NCI-H446 (cell line): ENCODE measurements around the gene NACC1.

ENCODE experiments used
- DNase-seq, 2 experiments: peaks; one replicate each; lab custom pipeline; 2025; lab: John Stamatoyannopoulos, UW

Gene NACC1

DNA sequence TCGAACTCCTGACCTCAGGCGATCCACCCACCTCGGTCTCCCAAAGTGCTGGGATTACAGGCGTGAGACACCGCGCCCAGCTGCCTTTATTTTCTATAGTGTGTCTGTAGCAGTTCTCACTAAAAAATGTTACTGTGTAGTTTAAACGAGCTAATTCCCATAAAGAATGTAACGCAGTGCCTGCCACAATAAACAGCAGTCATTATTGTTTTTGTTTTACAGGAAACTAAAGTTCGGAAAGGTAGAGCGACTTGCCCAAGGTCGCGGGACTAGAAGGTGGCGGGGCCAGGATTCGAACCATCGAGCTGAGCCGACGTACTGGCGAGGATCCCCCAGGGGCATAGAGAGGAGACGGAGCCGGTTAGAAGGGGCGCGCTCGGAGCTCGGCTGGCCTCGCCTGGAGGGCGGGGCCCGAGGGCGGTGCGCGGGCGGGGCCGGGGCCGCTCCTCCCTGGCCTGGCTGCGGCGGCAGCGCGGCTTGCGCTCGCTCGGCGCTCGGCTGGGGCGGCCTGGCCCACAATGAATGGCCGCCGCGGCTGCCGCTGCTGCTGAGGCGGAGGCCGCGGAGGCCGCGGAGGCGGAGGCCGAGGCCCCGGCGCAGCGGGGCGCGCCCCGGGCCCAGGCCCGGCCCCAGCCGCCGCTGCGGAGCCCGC, at the start of gene NACC1:
NACC1 (plus strand) TSS at position 493 of the 652 bp plus-strand sequence. CDS start 16,944 bp downstream, outside the sequence.
- peak; percentile 77 to 95 for DNase-seq

GRCh38 chr19:13069415-13070359, 48.4 kb upstream of the NACC1 start:
- no peak for DNase-seq

DNA sequence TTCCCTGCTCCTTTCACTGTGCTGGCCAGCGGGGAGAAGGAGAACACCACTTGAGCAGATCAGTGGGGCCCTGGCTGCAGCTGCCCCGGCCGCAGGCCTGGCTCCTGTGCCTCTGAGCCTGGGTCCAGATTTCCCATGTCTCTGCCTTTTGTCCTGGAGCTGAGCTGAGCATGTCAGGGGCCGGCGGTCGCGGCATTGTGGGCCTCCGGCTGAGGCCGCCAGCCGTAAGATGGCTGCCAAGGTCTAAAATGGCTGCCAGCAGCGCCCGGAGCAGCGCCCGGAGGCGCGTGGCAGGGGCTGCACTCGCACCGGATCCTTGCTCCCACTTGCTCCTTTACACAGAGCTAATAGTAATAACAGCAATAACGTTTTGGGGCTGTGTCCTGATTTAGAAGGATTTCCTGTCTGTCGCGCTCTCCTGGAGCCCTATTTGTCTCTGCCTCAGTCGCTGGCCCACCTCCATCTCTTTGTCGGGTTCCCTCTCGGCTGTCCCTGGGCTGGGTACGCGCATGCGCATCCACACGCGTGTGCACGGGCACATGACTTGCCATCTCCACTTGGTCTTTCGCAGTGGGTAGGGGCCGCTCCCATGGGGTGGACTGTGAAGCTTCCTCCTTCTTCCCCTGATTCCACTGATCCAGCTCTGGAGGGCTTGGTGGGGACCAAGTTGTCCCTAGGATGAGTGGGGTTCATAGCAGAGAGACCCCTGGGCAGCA, 47.5 kb upstream of the NACC1 start:
- DNase-seq, result no peak

DNA sequence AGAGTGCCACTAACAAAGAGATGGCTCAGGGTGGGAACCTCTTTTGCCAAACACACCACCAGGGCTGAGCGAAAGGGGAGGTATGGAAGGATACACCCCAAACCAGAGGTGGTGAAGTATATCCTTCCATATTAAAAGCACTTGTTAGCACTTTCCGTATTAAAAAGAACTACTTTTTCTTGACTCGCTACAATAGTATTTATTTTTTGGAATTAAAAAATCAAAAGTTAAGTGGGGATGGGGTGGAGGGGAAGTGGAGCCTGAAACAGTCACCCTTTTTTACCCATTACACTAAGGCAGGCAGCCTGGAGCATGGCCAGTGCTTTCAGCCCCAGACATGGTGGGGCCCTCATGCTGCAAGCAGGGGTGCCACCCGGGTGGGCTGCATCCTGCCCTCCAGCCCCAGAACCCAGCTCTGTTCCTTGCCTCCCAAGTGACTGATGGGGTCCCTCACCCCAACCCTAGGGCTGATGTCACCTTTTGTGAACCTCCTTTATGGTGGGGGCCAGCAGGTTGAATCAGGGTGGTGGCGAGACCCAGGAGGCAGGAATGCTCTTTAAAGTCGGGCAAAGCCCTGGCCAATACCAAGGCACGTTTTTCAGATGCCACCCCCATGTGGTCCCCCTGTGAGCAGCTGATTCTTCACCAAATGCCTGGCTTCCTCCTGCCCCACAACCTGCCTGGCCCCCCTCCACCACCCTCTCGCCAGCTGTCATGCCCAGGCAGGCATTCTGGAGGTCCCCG, 46.4 kb upstream of the NACC1 start:
- DNase-seq, result no peak

- no peak for DNase-seq
These were observed 45.7 kb upstream of the NACC1 start for GRCh38 chr19:13072188-13072908.

DNA sequence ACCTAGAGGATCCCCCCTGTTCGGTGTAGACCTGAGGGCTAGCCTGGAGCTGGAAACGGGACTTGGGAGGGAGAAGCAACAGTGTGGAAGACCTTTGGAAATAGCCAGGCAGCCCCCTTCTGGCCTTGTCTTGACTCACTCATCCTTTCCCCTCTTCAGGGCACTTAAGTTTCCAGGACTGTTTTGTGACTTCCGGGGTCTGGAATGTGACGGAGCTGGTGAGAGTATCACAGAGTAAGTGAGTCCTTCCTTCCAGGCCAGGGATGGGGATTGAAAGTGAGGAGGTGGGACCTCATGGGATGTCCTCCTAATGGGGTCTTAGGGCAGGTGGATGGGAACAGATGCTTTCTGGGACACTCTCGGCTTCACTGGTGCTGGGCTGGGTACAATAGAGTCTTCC, 44.8 kb upstream of the NACC1 start:
- no peak for DNase-seq

DNA sequence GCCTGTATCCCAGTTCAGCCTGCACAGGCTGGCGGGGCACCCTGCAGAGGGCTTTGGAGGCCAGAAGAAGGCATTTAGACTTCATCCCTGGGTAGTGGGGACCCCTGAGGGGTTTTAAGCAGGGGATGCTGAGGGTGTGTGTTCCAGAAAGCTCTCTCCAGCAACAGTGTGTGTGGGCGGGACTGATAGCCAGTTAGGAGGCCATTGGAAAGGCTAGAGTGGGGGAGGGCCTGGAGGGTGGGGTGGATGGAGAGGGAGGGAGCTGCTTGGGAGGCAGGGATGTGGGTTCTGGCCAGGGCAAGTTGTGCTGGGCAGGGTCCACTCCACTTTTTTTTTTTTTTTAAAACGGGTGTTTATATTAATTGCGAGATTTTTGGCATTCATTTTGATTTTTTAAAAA, 43.7 kb upstream of the NACC1 start:
- no peak for DNase-seq

- DNase-seq, result no peak
These were observed 41.7 kb upstream of the NACC1 start for GRCh38 chr19:13076320-13076719.

- no peak for DNase-seq
These were observed 41.3 kb upstream of the NACC1 start for GRCh38 chr19:13076787-13077186.

DNA sequence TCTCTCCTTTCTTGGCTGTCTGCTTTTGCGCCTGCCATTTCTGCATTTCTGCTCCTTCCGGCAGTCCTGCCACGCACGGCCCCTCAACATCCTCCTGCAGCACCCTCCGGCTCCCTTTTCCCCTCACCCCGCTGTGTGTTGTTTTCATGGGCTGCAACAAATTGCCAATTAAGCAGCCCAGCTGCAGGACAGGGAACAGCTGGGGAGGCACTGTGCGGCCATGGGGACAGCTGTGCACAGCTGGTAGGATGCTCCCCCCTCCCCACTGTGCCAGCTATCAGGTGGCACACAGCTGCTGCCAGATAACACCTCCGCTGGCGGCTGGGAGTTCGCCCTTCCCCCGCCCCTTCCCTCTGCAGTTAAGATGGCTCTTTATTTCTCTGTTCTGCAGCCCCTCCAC, 40.8 kb upstream of the NACC1 start:
- DNase-seq, result no peak

- DNase-seq, result no peak
These were observed 39.7 kb upstream of the NACC1 start for GRCh38 chr19:13078381-13078780.

GRCh38 chr19:13078897-13079541, 39.0 kb upstream of the NACC1 start:
- DNase-seq, result peak; percentile 56 to 87

DNA sequence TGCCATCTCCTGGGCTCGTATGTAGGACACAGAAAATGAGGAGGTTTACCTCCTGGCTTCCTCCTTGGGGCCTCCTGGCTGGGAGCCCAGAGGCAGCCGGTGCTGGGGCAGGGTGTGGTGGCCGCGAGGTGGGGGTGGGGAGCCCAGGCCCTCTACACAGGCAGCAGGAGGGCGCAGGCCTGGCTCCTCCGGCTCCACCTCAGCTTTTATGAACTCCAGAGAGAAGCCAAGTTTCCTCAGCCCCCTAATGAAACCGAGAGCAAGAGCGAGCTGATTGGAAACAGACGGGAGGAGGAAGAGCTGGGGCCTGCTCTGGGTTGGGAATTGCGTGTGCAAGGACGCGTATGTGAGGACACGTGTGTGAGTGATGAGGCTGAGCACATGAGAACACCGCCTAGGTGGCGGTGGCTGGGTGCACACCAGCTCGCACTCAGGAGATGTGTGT, 38.5 kb upstream of the NACC1 start:
- peak in 1 of 2 experiments; percentile 79 for DNase-seq

DNA sequence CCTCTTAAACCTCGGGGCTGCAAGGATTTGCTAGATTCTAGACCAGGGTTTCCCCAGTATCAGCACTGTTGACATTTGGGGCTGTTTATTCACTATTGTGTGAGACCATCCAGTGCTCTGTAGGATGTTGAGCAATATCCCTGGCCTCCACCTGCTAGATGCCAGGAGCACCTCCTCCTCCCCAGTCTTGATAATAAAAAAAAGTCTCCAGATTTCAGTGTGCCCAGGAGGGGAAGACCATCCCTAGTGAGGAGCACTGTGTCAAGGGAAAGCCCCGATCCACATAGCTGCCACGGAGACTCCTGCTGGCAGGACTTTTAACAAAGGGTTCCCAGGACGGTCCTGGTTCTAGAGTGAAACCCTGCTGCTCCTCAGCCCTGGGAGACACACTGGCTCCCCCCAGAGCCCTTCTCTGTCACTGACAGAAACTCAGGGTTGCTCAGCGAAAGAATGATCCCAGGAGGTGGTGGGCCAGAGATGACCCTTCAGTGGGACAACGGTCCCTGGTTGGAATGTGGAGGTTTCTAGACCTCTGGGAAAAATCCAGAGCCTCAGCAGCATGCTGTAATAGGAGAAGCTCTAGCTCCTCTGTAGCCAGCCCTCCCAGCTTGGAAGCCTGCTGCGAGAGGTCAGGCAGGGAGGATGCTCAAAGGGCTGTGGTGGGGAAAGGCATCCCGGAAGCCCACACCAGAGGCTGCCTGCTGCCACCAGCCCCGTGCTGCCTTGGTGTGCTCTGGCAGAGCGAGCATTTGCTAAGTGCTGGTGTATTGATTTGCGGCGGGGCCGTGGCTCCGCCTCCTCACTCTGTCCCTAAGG, 35.7 kb upstream of the NACC1 start:
- no peak for DNase-seq

DNA sequence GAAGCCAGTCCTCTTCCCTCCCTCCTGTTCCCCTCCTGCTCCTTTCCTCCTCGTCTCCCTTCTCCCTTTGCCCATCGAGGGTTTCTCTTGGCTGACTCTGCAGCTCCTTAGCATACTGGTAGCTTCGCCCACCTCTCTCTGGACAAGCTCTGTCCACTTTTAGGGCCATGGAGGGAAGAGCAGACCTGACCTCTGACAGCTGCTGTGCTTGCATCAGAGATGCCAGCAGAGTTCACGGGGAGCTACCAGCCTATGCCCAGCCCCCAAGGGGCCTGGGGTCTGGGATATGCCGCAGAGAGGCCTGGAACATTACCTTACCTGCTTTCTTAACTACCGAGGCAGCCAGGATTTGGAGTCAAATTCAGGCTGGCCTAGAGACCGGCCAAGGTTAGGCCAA, 35.1 kb upstream of the NACC1 start:
- no peak for DNase-seq

GRCh38 chr19:13083627-13084026, 34.4 kb upstream of the NACC1 start:
- no peak for DNase-seq

DNA sequence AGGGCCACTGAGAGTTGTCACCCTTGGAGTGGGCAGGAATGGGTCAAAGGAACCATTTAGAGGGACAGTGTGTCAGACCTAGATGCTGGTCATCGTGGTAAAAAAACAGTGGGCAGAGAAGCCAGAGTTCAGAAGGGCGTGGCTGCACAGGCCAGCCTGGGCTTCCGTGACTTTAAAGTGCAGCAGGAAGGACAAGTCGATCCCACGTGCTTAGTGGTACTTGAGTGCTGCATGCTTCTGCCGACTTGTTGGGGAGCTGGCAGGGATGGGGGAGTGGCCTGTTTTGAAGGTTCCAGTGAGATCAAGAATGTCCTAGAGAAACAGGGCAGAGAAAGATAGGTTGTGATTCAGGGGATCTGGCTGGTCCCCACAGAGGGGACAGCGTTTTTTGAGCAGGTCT, 32.4 kb upstream of the NACC1 start:
- no peak for DNase-seq

DNA sequence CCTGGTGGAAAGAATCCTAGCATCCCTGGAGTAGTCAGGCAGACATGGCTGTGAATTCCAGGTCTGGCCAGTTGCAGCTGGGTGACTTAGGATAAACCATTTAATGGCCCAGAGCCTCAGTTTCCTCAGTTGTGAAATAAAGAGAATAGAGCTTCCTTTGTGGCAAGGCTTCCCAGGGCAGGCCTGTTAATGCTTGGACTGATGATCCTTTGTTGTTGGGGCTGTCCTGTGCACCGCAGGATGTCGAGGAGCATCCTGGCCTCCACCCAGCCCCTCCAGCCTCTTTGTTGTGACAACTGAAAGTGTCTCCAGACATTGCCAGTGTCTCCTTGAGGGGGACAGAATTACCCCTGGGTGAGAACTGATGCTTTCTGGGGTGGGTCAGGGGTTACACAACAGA, 31.7 kb upstream of the NACC1 start:
- DNase-seq, result no peak

- no peak for DNase-seq
These were observed 30.8 kb upstream of the NACC1 start for GRCh38 chr19:13087295-13087694.
